Stimulated activated CD4-positive, alpha-beta T cell treated with anti-CD3 and anti-CD28 coated beads, Interleukin-1b, Interleukin-23, amount 100 ng/mL, for 24 hours (primary cell): ENCODE measurements around the gene KCNQ2.

Experiments
- DNase-seq, 4 experiments: peaks; one replicate each; pipeline ENCODE4 v3.0.0-alpha.2; 2020; ENCODE audit warnings: low read depth in 4 of 4, low spot score in 1 of 4

Gene KCNQ2

DNA sequence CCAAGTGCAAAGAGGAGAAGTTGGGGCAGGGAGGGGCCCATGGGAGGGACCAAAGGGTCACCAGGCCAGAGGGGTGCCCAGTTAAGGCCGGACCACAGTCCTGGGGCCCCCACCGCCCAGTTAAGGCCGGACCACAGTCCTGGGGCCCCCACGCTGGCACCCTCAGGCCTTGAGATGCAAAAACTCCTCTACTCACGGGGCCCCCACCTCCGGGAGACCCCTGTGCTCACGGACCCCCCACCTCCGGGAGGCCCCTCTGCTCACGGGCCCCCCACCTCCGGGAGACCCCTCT lies 16.9 kb downstream of the KCNQ2 start:
- DNase-seq, result no peak

DNA sequence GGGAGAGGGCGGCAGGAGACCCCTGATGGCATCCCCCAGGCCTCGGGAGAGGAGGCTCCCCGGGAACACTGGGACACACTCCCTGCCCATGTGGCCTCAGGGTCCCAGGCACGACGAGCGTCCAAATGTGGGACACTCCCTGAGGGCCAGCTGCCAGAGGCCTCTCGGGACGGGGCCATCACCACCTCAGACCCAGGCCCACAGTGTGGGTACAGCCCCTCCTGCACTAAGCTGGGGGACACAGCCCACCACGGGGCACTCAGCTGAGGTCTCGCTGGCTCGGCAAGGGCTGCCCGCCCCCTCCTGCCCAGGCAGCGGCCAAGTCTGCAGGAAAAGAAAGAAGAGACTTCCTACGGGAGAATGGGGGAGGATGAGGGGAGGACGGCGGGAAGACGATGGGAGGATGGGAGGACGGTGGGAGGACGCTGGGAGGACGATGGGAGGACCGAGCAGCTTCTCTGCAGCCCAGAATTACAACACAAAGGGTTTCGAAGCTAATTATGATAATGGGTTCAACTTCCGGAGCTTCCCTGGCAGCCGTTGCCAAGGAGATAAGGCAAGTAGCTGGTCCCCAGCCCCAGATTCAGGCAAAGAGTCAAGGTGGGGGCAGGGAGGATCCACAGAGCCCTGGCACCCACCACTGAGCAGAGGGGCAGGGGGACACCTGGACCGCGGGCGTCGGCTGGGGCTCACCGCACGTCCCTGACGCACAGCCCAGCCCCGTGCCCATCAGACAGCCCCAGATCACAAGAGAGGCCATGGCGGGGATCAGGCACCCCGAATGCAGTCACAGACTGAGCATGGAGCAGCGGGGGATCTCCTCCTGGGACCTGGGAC lies 17.5 kb downstream of the KCNQ2 start:
- DNase-seq, result no peak

GRCh38 chr20:63452821-63453523 lies 19.5 kb downstream of the KCNQ2 start:
- no peak for DNase-seq

- no peak for DNase-seq
These were observed 20.1 kb downstream of the KCNQ2 start for GRCh38 chr20:63452341-63452740.

- DNase-seq, result no peak
These were observed 20.6 kb downstream of the KCNQ2 start for GRCh38 chr20:63451821-63452220.

DNA sequence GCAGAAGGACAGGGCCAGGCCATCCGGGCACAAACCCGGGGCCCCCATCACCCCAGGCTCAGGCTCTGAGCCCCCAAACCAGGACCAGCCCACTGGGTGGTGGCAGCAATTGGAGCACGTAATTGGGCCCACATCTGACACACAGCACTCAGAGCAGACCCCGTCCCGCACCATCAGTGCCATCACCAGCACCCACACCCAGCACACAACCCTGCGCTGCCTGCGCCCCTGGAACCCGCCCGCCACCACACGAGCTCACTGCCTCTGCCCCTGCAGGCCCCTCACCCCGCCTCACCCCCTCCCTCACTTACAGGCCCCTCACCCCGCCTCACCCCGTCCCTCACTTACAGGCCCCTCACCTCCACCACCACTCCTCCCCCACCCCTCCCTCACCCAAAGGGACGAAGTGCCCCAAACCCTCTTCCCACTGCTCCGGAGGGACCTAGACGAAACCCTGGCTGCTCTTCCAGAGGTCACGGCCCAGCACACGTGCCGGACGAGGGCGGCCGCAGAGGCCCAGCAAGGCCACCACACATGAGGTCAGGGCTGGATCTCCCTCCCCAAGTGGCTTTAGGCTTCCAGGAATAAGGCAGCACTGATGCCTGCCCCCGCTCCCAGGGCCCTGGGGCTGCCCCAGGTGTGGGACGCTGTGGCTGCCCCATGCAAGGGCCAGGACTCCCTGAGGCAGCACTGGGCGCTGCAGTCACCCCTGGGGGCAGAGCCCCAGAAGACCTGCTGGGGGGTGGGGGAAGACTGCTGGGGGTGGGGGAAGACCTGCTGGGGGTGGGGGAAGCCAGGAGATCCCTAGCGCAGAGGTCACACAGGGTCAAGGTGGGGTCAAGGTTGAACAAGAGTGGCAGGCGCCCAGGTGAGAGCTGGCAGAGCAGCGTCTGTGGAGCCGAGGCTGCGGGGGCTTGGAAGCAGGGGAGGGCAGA lies 22.4 kb downstream of the KCNQ2 start:
- no peak for DNase-seq

DNA sequence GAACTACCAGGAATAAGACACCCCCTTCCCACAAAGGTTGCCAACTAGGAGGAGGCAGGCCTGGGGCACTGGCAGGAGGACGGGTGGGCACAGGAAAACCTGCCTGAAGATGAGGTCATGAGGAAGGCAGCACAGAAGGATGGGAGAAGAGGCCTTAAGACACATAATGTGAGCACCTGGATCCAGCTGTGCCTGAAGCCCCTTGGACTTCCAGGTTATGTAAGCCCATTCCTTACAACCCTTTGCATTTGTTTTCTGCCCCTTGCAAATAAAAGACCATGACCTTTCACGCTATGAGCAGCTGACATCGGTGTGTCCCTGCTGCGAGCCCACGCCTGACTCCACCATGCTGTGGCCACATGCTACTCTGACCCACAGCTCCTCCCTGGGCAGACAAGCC lies 23.4 kb downstream of the KCNQ2 start:
- no peak for DNase-seq

DNA sequence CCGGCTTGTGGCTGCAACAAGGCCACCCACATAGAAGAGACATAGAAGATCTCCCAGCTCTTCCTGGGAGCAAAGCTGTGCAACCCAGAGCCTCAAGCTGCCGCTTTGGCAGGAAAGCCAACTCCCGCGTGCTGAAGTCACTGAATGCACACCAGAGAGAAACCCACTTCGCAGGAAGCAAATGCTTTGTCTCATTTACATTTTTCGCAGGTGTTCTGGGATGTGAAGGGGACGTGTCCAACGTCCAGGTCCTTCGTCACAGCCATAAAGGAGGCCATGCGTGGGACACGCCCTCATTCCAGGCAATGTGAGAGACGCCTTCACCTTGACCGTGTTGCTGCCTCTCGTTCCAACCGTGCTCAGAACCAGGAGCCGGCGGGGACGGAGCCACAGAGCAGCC lies 24.4 kb downstream of the KCNQ2 start:
- no peak for DNase-seq

- no peak for DNase-seq
These were observed 25.1 kb downstream of the KCNQ2 start for GRCh38 chr20:63447320-63447719.

GRCh38 chr20:63446216-63447024 lies 26.0 kb downstream of the KCNQ2 start:
- no peak for DNase-seq

GRCh38 chr20:63445075-63445734 lies 27.2 kb downstream of the KCNQ2 start:
- DNase-seq, result no peak

- DNase-seq, result no peak
These were observed 27.9 kb downstream of the KCNQ2 start for GRCh38 chr20:63444548-63444947.

- no peak for DNase-seq
These were observed 28.7 kb downstream of the KCNQ2 start for GRCh38 chr20:63443606-63444395.

DNA sequence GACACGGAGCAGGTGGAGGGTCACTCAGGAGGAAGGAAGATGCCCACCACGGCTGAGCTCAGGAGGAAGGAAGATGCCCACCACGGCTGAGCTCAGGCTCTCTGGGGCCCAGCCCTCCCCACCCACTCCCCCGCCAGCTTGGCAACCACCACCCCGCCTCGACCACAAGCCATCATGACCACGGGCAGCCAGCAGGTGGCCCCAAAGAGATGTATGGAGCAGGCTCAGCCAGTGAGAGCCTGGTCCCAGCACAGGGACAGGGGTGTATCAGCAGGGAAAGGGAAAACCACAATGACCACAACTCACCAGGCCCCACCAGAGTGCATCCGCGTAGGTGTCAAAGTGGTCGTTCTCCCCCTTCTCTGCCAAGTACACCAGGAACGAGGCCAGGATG lies 30.4 kb downstream of the KCNQ2 start:
- DNase-seq, result peak in 3 of 4 experiments; percentile 23 to 58 (median 51)

GRCh38 chr20:63441136-63442099 lies 31.0 kb downstream of the KCNQ2 start:
- DNase-seq, result peak in 1 of 4 experiments; percentile 2

GRCh38 chr20:63440366-63440955 lies 32.0 kb downstream of the KCNQ2 start:
- DNase-seq, result no peak

- no peak for DNase-seq
These were observed 32.6 kb downstream of the KCNQ2 start for GRCh38 chr20:63439866-63440265.

- no peak for DNase-seq
These were observed 34.3 kb downstream of the KCNQ2 start for GRCh38 chr20:63438121-63438520.
